ENCODE results near the gene PTGES2. TPM values are rescaled to one million over a fixed set of nuclear protein-coding genes. Genes with fewer than 3 reads are reported as not detected.

PTGES2 gene
- total and polyA plus RNA-seq, 2 donors from 2014 or later, result 64.1 to 117 TPM

DNA sequence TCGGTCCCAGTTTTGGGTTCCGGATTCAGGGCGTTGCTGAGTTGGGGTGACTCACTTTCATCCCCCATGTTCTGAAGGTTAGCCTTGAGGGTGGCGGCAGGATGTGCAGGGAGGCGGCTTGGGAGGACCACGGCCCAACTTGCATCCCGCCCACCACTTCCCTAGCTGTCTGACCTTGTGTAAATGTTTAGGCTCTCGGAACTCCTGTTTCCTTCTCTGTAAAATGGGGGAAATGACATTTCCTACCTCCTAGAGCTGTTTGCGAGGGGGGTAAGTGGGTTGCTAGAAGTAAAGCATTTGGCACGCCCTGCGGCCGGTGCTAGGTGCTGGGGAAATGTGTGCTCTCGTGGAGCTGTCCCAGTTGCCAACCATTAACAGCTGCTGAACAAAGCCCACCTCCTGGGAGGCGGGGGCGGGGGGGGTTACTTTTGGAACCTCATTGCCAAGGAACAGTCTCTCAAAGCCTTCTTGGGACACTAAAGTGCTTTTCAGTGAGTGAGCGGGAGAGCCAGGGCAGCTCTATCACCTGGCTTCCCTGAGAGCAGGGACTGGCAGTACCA lies 27.5 kb downstream of the PTGES2 start:
- H3K4me1 ChIP-seq (ENCODE audit: control insufficient read depth in 2 of 3, insufficient read depth in 2 of 3, low read depth in 1 of 3, low read length in 3 of 3), result peaks cover 0 to 61% (median 58%) of the 10 kb centered on the region in 3 donors
- H3K36me3 ChIP-seq (ENCODE audit: control insufficient read depth in 2 of 3, insufficient read depth in 3 of 3, low read length in 3 of 3), result peaks cover 6 to 29% (median 18%) of the 10 kb centered on the region in 3 donors
- peak overlapping the region; percentile 98 to 99 for H3K27ac ChIP-seq (ENCODE audit: low read depth in 2 of 2, low read length in 2 of 2)
- FAIRE-seq (no peak), DNase-seq (peak in 3 of 5 donors; percentile 28 to 68 (median 57))
- TF ChIP-seq, protein P1, sequence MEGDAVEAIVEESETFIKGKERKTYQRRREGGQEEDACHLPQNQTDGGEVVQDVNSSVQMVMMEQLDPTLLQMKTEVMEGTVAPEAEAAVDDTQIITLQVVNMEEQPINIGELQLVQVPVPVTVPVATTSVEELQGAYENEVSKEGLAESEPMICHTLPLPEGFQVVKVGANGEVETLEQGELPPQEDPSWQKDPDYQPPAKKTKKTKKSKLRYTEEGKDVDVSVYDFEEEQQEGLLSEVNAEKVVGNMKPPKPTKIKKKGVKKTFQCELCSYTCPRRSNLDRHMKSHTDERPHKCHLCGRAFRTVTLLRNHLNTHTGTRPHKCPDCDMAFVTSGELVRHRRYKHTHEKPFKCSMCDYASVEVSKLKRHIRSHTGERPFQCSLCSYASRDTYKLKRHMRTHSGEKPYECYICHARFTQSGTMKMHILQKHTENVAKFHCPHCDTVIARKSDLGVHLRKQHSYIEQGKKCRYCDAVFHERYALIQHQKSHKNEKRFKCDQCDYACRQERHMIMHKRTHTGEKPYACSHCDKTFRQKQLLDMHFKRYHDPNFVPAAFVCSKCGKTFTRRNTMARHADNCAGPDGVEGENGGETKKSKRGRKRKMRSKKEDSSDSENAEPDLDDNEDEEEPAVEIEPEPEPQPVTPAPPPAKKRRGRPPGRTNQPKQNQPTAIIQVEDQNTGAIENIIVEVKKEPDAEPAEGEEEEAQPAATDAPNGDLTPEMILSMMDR (IDR thresholded peaks at IDR 0.05; ENCODE audit: borderline replicate concordance, extremely low read depth, insufficient read depth), result no peak
- intact Hi-C loops (cut with DNase I), result no loop called here
- no peaks in the 10 kb centered on the region for H3K27me3 ChIP-seq (ENCODE audit: control insufficient read depth, insufficient read depth, low read length)
- H3K4me3 ChIP-seq (ENCODE audit: low read length in 3 of 3), result peak overlapping the region in 2 of 3 donors; percentile 82 to 83
- H3K9me3 ChIP-seq (ENCODE audit: control insufficient read depth in 2 of 3, insufficient read depth in 1 of 3, low read length in 3 of 3), result no peaks in the 10 kb centered on the region
- H3K9ac ChIP-seq (ENCODE audit: low read length in 3 of 3), result peak overlapping the region in 2 of 3 donors; percentile 82 to 99

DNA sequence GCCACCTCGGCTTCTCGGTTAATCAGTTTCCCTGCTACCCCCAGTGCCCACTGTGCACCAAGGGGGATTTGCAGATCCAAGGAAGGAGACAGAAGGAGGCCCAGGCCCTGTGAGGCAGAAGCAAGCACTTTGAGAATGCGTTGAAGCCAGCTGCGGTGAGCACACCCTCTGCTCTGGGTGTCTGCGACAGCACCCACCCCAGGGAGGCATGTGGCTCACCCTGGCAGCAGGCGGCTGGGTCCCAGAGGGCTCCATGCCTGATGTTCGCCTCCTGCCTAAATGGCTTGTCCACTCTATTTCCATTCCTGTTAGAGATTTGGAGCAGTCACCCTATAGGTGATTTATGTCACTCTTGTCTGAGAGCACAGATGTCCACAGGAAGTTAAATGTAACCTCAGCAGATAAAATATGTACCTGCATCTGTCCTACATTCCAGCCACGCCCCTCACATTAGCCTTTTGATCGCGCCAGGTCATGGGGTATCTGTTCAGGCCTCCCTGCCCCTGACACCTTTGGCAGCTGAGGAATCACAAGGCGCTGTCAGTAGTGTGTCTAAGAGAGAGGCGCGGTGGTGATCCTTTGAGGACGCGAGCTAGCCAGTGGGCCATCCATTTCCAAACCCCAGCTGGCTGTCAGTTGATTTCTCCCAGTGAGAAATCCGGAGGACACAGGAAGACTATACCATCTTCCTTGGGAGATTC lies 28.1 kb downstream of the PTGES2 start:
- Histone ChIP-seq H3K9me3 (ENCODE audit: control insufficient read depth in 2 of 3, insufficient read depth in 1 of 3, low read length in 3 of 3) (no peaks in the 10 kb centered on the region), H3K36me3 (ENCODE audit: control insufficient read depth in 2 of 3, insufficient read depth in 3 of 3, low read length in 3 of 3) (peaks cover 6 to 28% (median 18%) of the 10 kb centered on the region in 3 donors), H3K27me3 (ENCODE audit: control insufficient read depth, insufficient read depth, low read length) (no peaks in the 10 kb centered on the region), H3K27ac (ENCODE audit: low read depth in 2 of 2, low read length in 2 of 2) (peak overlapping the region; percentile 98 to 99), H3K4me3 (ENCODE audit: low read length in 3 of 3) (peak overlapping the region; percentile 63 to 83 (median 82)), H3K4me1 (ENCODE audit: control insufficient read depth in 2 of 3, insufficient read depth in 2 of 3, low read depth in 1 of 3, low read length in 3 of 3) (peaks cover 3 to 66% (median 62%) of the 10 kb centered on the region in 3 donors), H3K9ac (ENCODE audit: low read length in 3 of 3) (peak overlapping the region; percentile 64 to 99 (median 82))
- FAIRE-seq, result no peak
- intact Hi-C loops (cut with DNase I), result no loop called here
- DNase-seq, result peak in 3 of 5 donors; percentile 30 to 77 (median 57)
- TF ChIP-seq, protein P1 (IDR thresholded peaks at IDR 0.05; ENCODE audit: borderline replicate concordance, extremely low read depth, insufficient read depth), result no peak

DNA sequence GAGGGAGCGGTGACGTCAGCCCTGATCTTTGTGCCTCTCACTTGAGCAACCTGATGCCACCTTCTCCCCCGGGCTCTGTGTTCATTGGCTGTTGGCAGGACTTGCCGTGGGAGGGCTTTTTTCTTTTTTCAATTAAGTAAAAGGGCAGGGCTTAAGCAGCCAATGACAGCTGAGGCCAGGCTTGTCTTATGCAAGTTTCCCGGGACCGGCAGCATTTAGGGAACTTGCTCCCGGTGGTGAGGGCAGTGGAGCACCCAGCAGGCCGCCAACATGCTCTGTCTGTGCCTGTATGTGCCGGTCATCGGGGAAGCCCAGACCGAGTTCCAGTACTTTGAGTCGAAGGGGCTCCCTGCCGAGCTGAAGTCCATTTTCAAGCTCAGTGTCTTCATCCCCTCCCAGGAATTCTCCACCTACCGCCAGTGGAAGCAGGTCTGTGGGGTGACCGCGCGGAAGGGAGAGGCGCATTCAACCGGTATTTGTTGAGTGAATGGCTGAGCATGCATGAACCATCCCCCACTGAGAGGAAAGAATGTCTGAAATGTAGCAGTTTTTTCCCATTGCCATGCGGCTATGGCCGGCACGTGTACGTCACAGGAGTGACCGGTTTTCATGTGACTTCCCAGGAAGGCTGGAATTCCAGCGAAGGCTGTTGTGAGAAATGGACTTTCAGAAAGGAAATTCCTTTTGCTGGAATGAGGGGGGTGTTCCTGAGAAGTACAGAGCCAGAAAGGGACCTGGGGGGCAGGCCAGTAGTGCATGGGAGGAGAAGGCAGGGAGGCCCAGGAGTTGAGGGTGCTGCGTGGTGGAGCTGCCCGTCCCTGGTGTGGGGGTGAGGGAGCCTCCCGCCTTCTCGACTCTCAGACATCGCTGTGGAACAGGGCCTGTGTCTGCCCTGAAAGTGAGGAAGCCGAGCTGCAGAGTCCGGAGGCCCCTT lies 29.0 kb downstream of the PTGES2 start:
- Histone ChIP-seq H3K27ac (ENCODE audit: low read depth in 2 of 2, low read length in 2 of 2) (peak overlapping the region; percentile 98 to 99), H3K4me3 (ENCODE audit: low read length in 3 of 3) (peak overlapping the region; percentile 63 to 83 (median 82)), H3K9me3 (ENCODE audit: control insufficient read depth in 2 of 3, insufficient read depth in 1 of 3, low read length in 3 of 3) (no peaks in the 10 kb centered on the region), H3K27me3 (ENCODE audit: control insufficient read depth, insufficient read depth, low read length) (no peaks in the 10 kb centered on the region), H3K36me3 (ENCODE audit: control insufficient read depth in 2 of 3, insufficient read depth in 3 of 3, low read length in 3 of 3) (peaks cover 2 to 20% (median 12%) of the 10 kb centered on the region in 3 donors), H3K9ac (ENCODE audit: low read length in 3 of 3) (peak overlapping the region; percentile 64 to 99 (median 82)), H3K4me1 (ENCODE audit: control insufficient read depth in 2 of 3, insufficient read depth in 2 of 3, low read depth in 1 of 3, low read length in 3 of 3) (peaks cover 5 to 58% (median 54%) of the 10 kb centered on the region in 3 donors)
- TF ChIP-seq, protein P1 (IDR thresholded peaks at IDR 0.05; ENCODE audit: borderline replicate concordance, extremely low read depth, insufficient read depth), result no peak
- DNase-seq (peak; percentile 97 to 99 (median 98)), FAIRE-seq (peak; percentile 30)
- intact Hi-C loops (cut with DNase I), result no loop called here
